HG02759 (cell line): ENCODE results near the gene CGB7.
"Not testable (repeated sequence)": the region's sequence is repeated elsewhere in the genome, so short reads cannot be mapped to it uniquely, and the experiment has no call there.

ENCODE experiments used
- ATAC-seq: cut with Tn5 transposase; IDR thresholded peaks from one replicate; pipeline ENCODE4 v1.9.1; 2021; ENCODE audit warnings: mild to moderate bottlenecking, moderate library complexity; ENCODE audit not compliant: unreplicated experiment

The CGB7 gene

GRCh38 chr19:49057636-49058234, at the start of gene CGB7:
CGB7 (minus strand) TSS chr19:49057749; CDS start chr19:49055375, 2,374 bp downstream.
- no peak for ATAC-seq

- no peak for ATAC-seq
These were observed 49.1 kb upstream of the CGB7 start for GRCh38 chr19:49106648-49107135.

DNA sequence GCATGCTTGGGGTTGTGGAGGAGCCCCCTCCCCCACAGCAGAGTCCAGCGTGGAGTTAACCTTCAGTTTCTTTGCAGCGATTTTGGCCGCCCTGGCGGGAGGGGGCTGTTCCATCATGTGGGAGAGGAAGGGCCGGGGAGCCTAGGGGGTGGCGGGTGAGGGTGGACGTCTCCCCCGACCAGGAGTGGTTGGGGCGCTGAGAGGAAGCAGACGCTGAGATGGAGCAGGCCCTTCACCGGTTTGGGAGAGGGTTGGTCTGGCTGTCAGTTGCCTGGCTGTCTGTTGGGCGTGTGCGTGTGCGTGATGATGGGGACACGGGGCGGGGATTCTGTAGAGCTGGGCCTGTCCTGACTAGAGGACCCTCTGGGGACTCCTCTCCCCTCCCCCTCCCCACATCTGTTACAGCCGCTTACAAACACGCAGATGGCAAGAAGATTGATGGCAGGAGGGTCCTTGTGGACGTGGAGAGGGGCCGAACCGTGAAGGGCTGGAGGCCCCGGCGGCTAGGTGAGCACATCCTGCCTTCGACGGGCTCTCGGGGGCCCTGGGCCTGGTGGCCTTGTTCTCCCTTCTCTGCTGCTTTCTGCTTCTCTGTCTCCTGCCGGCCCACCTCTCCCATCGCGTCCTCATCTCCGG, 46.8 kb upstream of the CGB7 start:
- no peak for ATAC-seq

GRCh38 chr19:49103331-49104085, 46.0 kb upstream of the CGB7 start:
- ATAC-seq: no peak

GRCh38 chr19:49102303-49102702, 44.8 kb upstream of the CGB7 start:
- no peak for ATAC-seq

- no peak for ATAC-seq
These were observed 43.6 kb upstream of the CGB7 start for GRCh38 chr19:49101160-49101559.

DNA sequence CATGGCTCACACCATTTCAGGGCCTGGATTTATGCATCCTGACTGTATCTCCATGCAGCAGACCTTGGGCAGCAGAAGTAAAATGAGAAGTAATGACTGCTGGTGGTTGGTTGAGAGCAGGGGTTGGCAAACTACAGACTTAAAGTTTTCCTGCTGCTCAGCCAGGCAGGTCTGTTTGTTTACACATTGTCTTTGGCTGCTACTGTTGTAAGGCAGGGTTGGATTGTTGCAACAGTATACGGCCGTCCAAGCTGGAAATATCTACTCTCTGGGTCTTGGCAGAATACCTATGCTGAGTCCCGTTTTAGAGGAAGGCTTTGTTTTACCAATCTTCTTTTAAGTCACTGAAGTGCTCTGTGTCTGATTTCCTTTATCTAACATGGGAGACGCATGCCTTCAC, 41.2 kb upstream of the CGB7 start:
- no peak for ATAC-seq

GRCh38 chr19:49097453-49098288, 40.1 kb upstream of the CGB7 start:
- no peak for ATAC-seq

- no peak for ATAC-seq
These were observed 37.2 kb upstream of the CGB7 start for GRCh38 chr19:49094505-49095482.

DNA sequence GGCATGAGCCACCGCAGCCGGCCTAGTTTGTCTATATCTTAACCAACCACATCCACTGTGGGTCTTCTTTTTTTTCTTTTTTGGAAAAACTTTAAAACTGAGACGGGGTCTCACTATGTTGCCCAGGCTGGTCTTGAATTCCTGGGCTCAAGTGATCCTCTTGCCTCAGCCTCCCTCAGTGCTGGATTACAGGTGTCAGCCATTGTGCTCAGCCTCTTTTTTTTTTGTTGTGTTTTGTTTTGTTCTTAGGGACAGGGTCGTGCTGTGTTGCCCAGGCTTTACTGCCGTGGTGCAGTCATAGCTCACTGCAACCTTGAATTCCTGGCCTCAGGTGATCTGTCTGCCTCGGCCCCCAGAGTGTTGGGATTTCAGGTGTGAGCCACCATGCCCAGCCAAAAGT, 35.1 kb upstream of the CGB7 start:
- ATAC-seq: no peak

GRCh38 chr19:49091391-49092038, 34.0 kb upstream of the CGB7 start:
- no peak for ATAC-seq

- no peak for ATAC-seq
These were observed 28.7 kb upstream of the CGB7 start for GRCh38 chr19:49086296-49086695.

- no peak for ATAC-seq
These were observed 28.3 kb upstream of the CGB7 start for GRCh38 chr19:49085868-49086232.

GRCh38 chr19:49085020-49085867, 27.7 kb upstream of the CGB7 start, which contains the start of gene SNRNP70:
SNRNP70 (plus strand) TSS chr19:49085451; CDS start chr19:49086415, 964 bp downstream.
- ATAC-seq: peak; percentile 95

DNA sequence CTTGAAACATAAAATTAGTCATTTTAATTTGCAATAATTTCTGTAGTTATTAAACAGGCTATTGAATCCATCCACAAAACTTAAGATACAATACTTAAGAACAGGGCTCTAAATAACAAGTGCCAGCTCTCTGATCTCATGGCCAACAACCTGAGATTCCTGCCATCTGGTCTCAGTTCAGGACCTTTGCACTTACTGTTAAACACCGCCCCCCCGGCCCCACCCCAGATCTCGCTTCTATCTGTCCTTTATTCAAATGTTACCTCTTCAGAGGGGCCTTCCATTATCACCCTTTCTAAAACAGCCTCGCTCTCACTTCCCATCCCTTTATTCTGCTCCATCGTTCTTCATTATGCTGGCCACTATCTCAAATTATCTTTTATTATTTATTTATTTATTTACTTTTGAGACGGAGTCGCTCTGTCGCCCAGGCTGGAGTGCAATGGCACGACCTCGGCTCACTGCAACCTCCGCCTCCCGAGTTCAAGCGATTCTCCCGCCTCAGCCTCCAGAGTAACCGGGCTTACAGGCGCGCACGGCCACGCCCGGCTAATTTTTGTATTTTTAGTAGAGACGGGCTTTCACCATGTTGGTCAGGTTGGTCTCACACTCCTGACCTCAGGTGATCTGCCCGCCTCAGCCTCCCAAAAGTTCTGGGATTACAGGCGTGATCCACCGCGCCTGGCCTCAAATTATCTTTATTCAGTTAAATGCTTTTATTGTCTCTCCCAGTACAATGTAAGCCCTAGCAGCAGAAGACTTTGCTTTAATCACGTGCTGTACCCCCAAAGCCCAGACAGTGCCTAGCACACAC, 26.9 kb upstream of the CGB7 start:
- ATAC-seq: no peak

DNA sequence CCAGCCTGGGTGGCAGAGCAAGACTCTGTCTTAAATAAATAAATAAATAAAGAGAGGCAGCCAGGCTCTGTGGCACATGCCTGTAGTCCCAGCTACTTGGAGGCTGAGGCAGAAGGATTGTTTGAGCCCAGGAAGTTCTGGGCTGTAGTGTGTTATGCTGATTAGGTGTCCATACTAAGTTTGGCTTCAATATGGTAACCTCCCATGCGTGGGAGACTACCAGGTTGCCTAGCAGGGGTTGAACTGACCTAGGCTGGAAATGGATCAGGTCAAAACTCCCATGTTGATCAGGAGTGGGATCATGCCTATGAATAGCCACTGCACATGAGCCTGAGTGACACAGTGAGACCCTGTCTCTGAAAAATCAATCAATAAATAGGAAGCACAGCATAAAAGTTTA, 23.7 kb upstream of the CGB7 start:
- no peak for ATAC-seq

DNA sequence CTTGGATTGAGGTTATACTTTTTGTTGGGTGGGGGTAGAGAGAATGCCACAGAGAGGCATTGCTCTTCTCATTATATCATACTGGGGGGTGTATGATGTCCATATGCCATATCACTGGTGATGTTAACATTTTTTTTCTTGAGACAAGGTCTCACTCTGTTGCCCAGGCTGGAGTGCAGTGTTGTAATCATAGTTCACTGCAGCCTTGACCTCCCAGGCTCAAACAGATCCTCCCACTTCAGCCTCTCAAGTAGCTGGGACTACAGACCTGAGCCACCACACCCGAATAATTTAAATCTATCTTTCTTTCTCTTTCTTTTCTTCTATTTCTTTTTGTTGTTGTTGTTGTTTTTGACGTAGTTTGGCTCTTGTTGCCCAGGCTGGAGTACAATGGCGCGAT, 22.8 kb upstream of the CGB7 start:
- ATAC-seq: no peak

DNA sequence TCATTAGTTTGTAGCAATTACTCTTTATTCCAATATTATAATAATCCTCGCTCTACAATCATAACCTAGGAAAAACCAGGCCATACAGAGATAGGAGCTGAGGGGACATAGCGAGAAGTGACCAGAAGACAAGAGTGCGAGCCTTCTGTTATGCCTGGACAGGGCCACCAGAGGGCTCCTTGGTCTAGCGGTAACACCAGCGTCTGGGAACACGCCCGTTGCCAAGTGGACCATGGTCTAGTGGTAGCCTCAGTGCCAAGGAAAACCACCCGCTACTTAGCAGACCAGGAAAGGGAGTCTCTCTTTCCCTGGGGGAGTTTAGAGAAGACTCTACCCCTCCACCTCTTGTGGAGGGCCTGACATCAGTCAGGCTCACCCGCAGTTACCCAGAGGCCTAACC, 17.3 kb upstream of the CGB7 start:
- not testable (repeated sequence) for ATAC-seq
